GM20431 (cell line): ENCODE results near the gene CALN1.

ENCODE experiments used
- in situ Hi-C: fragments of 300-500 bp; cut with MseI, MboI; formaldehyde crosslinking; loops from one replicate; pipeline ENCODE4 v1.15.0; 2020; ENCODE audit warnings: low sequenced_read_pairs; ENCODE audit not compliant: unreplicated experiment

Gene CALN1

DNA sequence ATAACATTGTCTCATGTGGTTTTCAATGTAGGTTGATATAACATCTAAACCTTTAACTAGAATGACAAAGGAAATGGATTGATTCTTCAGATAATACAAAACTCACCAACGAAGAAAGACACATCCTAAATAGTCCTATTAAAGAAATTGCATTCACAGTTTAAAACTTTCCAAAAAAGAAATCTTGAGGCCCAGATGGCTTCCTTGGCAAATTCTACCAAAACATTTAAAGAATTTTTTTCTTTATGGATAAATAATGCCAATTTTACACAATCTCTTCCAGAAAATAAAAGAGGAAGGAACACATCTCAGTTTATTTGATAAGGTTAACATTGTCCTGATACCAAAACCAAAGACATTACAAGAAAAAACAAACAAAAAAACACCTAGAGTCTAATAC lies 349.5 kb downstream of the CALN1 start:
- in situ Hi-C loops = no loop called here

DNA sequence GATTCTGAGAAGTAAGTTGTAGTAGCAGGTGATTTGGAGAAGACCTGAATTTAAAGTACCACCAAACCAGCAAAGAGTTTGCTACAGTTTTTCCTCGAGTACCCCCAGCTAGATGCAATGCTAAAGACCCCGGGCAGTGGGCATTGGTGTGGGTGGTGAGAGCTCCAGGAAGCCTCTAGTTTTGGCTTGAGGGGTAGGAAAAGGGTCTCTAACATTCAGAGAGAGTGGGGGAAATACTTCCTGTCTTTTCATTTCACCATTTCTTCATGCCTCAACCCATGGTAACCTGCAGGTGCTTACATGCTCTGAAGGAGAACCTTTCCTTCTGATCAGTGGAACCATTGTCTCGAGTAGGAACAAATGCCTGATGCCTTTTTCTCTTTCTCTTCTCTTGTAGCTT lies 352.2 kb downstream of the CALN1 start:
- in situ Hi-C loops = no loop called here

- in situ Hi-C loops = no loop called here
Measured at GRCh38 chr7:72058579-72058978, 353.6 kb downstream of the CALN1 start.

- in situ Hi-C loops = no loop called here
Measured at GRCh38 chr7:72057796-72058195, 354.3 kb downstream of the CALN1 start.

GRCh38 chr7:72057231-72057630 lies 354.9 kb downstream of the CALN1 start:
- in situ Hi-C loops = no loop called here

- in situ Hi-C loops = no loop called here
Measured at GRCh38 chr7:72055426-72055825, 356.7 kb downstream of the CALN1 start.

- in situ Hi-C loops = no loop called here
Measured at GRCh38 chr7:72053292-72053691, 358.8 kb downstream of the CALN1 start.

DNA sequence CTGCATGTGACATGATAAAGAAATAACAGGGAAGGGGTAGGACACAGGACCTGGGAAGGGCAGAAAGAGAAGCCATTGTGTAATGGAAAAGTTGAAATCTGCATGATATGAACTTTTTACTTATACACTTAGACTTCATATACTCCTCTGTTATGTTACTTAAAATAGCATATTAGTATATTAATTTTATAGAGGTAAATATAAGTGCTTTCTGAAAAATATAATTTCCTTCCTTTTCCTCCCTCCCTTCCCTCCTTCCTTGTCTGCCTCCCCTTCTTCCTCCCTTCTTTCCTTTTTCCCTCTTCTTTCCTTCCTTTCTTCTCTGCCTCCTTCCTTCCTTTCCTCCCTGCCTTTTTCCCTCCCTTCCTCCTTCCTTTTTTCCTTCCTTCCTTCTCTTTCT lies 363.7 kb downstream of the CALN1 start:
- in situ Hi-C loops = loop anchor here (10.0 kb wide), 1 partner anchor 56 kb away; no protein-coding TSS in a partner anchor

- in situ Hi-C loops = loop anchor here (10.0 kb wide), 1 partner anchor 62 kb away; no protein-coding TSS in a partner anchor
Measured at GRCh38 chr7:72042855-72043254, 369.3 kb downstream of the CALN1 start.

- in situ Hi-C loops = loop anchor here (10.0 kb wide), 1 partner anchor 64 kb away; no protein-coding TSS in a partner anchor
Measured at GRCh38 chr7:72040641-72041040, 371.5 kb downstream of the CALN1 start.

DNA sequence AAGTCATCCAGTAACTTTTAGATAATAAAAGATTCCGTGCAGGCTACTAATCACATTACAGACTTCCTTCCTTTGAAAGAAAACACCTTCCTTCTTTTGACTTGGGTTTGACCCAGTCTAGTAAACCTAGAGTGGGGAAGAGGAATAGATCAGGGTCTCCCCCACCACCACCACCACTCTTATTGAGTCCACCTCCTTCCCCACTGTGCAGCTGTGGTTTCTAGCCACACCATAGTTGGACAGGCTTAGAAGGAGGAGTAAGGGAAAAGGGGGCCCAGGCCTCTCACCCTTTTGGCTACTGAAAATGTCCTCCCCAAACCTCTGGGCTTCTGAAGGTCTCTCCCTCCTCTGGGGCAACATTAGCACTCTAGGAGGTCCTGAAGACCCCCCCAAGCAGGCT lies 372.7 kb downstream of the CALN1 start:
- in situ Hi-C loops = no loop called here

GRCh38 chr7:72038022-72038732 lies 374.0 kb downstream of the CALN1 start:
- in situ Hi-C loops = no loop called here

DNA sequence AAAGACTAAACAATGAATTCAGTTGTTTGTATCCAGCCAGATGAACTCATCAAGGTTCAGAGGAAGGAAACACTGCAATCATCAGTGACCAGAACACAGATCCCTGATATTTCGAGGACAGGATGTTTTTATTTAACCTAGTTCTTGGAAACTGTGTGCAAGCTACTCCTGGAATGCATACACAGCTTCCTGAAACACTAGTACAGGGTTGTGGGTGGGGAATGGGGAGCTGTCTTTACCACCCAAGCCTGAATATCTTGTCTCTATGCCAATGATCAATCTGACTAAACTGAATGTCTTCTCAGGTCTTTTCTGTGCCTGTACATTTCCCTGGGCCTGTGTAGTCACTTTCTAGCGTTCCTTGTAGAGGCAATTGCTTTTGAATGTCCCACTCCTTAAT lies 374.6 kb downstream of the CALN1 start:
- in situ Hi-C loops = no loop called here

GRCh38 chr7:72035266-72035665 lies 376.9 kb downstream of the CALN1 start:
- in situ Hi-C loops = no loop called here

- in situ Hi-C loops = no loop called here
Measured at GRCh38 chr7:72032934-72033333, 379.2 kb downstream of the CALN1 start.

GRCh38 chr7:72030994-72031667 lies 381.0 kb downstream of the CALN1 start:
- in situ Hi-C loops = no loop called here

DNA sequence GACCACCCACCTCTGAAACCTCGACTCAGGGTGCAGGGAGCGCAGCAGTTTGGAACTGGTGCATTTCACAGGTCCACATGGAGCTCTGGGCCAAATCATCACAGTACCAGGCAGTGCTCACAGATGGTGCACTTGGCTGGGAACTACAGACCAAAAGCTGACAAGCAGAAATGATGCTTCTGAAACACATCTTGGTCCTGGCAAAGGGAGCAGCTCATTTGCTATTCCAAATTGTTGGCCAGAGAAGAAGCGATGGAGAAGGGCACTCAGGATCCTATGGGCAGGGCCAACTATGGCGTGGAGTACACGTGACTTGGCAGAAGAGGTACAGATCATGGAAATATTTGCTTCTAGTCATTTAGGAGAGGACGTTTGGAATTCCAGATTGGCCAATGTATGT lies 383.9 kb downstream of the CALN1 start:
- in situ Hi-C loops = no loop called here

DNA sequence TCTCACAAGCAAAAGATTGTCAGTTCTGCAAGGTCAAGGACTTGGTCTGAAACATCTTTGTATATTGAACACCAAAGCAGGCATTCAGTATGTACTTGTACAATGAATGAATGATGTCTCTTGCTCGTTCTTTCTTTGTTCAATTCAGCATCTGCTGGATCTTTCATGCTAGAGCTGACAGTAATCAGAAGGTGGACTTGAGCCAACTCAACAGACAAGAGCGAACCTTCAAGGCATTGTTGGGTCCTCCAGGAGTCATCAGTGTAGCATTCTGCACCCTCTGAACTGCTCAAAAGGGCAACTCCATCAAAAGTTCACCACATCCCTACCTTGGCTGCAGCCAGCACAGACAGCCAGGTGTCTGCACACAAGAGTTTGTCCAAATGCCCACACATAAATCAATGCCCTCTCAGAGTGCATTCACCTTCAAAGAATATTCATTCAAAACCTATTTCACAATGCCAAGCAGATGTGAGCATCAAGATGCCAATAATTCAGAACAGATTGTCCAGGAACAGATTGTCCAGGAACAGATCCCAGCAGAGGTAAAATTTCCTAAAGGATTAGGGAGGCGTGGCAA lies 386.7 kb downstream of the CALN1 start:
- in situ Hi-C loops = no loop called here

- in situ Hi-C loops = no loop called here
Measured at GRCh38 chr7:72023926-72024325, 388.2 kb downstream of the CALN1 start.

GRCh38 chr7:72021716-72022115 lies 390.4 kb downstream of the CALN1 start:
- in situ Hi-C loops = no loop called here

GRCh38 chr7:72020311-72020710 lies 391.8 kb downstream of the CALN1 start:
- in situ Hi-C loops = no loop called here
